HepG2 (cell line): Measurements from ENCODE around the gene HSDL2.

ENCODE experiments used
- CBX2 ChIP-seq, 2 experiments: fragments of 200-600 bp in 1 of 2; sonication (generic); formaldehyde crosslinking in 1 of 2; IDR thresholded peaks; 2 replicates each; pipeline versions ENCODE4 v1.7.0 to v1.8.1; 2018 to 2022; ENCODE audit warnings: low read depth in 2 of 2, low read length in 1 of 2, mild to moderate bottlenecking in 1 of 2, missing genetic modification reagents in 1 of 2
- CBX5 ChIP-seq: sonication (generic); formaldehyde crosslinking; IDR thresholded peaks from 2 replicates; pipeline ENCODE4 v1.4.0; 2020; ENCODE audit warnings: missing genetic modification reagents, borderline replicate concordance
- CTCF ChIP-seq: sonication (generic); formaldehyde crosslinking; IDR thresholded peaks from 2 replicates; pipeline ENCODE4 v1.5.0; 2020; ENCODE audit warnings: mild to moderate bottlenecking, missing genetic modification reagents, moderate library complexity
- MYC ChIP-seq: sonication (generic); formaldehyde crosslinking; IDR thresholded peaks from 2 replicates; pipeline ENCODE4 v1.9.0; 2021; ENCODE audit warnings: missing genetic modification reagents, borderline replicate concordance
- NFIC ChIP-seq: IDR thresholded peaks from 2 replicates; pipeline ENCODE4 v1.6.1; 2012; ENCODE audit warnings: mild to moderate bottlenecking, low read length, inconsistent platforms
- POLR2A ChIP-seq, 2 experiments: IDR thresholded peaks; 2 replicates each; pipeline ENCODE4 v1.6.1; 2011; ENCODE audit warnings: low read depth in 2 of 2, low read length in 2 of 2, mild to moderate bottlenecking in 1 of 2, moderate library complexity in 1 of 2; ENCODE audit not compliant: insufficient read depth in 1 of 2
- POLR2AphosphoS2 ChIP-seq: IDR thresholded peaks from 2 replicates; pipeline ENCODE4 v1.6.1; 2011; ENCODE audit warnings: low read depth, low read length, improper control_type of control experiment
- POLR2AphosphoS5 ChIP-seq: IDR thresholded peaks from 2 replicates; pipeline ENCODE4 v1.6.1; 2012; ENCODE audit warnings: low read depth, low read length
- RFX5 ChIP-seq: IDR thresholded peaks from 2 replicates; pipeline ENCODE4 v1.6.1; 2011; ENCODE audit warnings: low read depth, low read length, improper control_type of control experiment
- ZMYM4 ChIP-seq: sonication (generic); formaldehyde crosslinking; IDR thresholded peaks from 2 replicates; pipeline ENCODE4 v1.8.1; 2023; ENCODE audit warnings: mild to moderate bottlenecking, missing genetic modification reagents
- ZNF572 ChIP-seq: sonication (generic); formaldehyde crosslinking; IDR thresholded peaks from 2 replicates; pipeline ENCODE4 v1.5.1; 2020; ENCODE audit warnings: mild to moderate bottlenecking, missing genetic modification reagents

GRCh38 chr9:112401175-112401815 is 21.4 kb downstream of the HSDL2 start:
- TF ChIP-seq CBX5 (CRISPR knock-in tag) (no peak), ZNF572 (CRISPR knock-in tag) (no peak), NFIC (no peak), ZMYM4 (CRISPR knock-in tag) (no peak), CBX2 (IDR thresholded peaks at IDR 0.05; ENCODE audit: low read depth, low read length) (no peak), CBX2 (CRISPR knock-in tag; IDR thresholded peaks at IDR 0.05; ENCODE audit: low read depth) (no peak), CTCF (CRISPR knock-in tag) (no peak), POLR2AphosphoS2 (no peak), MYC (CRISPR knock-in tag) (no peak), RFX5 (no peak), POLR2A (IDR thresholded peaks at IDR 0.05; ENCODE audit: insufficient read depth in 1 of 2, low read depth in 2 of 2, low read length in 2 of 2) (no peak), POLR2AphosphoS5 (no peak)
